ENCODE results near the gene TWIST1.

TWIST1 gene

DNA sequence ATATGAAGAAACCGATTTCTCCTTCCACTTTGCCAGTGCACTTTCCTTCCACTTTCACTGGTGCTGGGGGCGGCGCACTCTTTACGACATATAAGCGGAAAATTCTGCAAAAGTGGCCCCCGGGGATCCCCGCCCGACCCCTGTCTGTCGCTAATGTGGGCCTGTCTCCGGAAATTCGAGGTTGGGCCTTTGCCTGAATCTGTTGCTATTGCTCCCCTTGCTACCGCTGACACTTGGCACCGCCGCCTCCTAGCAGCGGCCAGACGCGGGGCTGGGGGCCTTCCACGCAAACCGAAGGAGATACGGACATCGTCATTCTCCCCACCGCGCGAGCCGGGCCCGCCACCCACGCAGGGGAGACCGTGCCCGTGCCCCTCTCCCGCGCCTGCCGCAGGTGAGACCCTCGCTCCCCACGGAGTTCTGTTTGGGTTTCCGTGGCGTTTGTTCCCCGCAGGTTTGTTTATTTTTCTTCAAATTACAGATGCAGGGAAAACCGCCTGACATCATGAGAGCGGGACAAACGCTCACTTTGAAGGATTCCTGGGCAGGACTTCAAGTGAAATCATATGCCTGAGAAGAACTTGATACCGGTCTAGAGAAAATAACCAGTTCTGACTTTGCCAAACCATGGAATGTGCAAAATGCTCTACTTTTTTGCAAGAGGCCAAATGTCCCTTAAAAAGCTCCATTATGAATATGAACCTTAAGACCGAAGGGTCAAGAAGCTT is 5.0 kb downstream of the TWIST1 start:
- no peak overlapping the region for H3K27ac ChIP-seq (ENCODE audit: low read length)
- H3K79me2 ChIP-seq (ENCODE audit: low read length), result no peaks in the 10 kb centered on the region
- no peak overlapping the region for H2AFZ ChIP-seq (ENCODE audit: low read depth, low read length)
- H3K4me2 ChIP-seq (ENCODE audit: low read length), result no peak overlapping the region
- H3K4me3 ChIP-seq (ENCODE audit: low read length), result no peak overlapping the region
- H3K36me3 ChIP-seq (replicated peaks; ENCODE audit: low read depth, low read length), result no peaks in the 10 kb centered on the region
- no peaks in the 10 kb centered on the region for H3K4me1 ChIP-seq (ENCODE audit: low read length)
- TF ChIP-seq, protein P1, sequence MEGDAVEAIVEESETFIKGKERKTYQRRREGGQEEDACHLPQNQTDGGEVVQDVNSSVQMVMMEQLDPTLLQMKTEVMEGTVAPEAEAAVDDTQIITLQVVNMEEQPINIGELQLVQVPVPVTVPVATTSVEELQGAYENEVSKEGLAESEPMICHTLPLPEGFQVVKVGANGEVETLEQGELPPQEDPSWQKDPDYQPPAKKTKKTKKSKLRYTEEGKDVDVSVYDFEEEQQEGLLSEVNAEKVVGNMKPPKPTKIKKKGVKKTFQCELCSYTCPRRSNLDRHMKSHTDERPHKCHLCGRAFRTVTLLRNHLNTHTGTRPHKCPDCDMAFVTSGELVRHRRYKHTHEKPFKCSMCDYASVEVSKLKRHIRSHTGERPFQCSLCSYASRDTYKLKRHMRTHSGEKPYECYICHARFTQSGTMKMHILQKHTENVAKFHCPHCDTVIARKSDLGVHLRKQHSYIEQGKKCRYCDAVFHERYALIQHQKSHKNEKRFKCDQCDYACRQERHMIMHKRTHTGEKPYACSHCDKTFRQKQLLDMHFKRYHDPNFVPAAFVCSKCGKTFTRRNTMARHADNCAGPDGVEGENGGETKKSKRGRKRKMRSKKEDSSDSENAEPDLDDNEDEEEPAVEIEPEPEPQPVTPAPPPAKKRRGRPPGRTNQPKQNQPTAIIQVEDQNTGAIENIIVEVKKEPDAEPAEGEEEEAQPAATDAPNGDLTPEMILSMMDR (IDR thresholded peaks at IDR 0.05; ENCODE audit: low read depth, low read length), result no peak
- TF ChIP-seq EZH2phosphoT487 (IDR thresholded peaks at IDR 0.05; ENCODE audit: low read depth), result no peak
- H3K9me3 ChIP-seq (ENCODE audit: insufficient read depth, low read length), result no peaks in the 10 kb centered on the region
- H4K20me1 ChIP-seq (ENCODE audit: insufficient read depth, low read length), result no peaks in the 10 kb centered on the region
- H3K9ac ChIP-seq (ENCODE audit: low read length), result no peak overlapping the region
- no peaks in the 10 kb centered on the region for H3K27me3 ChIP-seq (ENCODE audit: low read depth, low read length)

DNA sequence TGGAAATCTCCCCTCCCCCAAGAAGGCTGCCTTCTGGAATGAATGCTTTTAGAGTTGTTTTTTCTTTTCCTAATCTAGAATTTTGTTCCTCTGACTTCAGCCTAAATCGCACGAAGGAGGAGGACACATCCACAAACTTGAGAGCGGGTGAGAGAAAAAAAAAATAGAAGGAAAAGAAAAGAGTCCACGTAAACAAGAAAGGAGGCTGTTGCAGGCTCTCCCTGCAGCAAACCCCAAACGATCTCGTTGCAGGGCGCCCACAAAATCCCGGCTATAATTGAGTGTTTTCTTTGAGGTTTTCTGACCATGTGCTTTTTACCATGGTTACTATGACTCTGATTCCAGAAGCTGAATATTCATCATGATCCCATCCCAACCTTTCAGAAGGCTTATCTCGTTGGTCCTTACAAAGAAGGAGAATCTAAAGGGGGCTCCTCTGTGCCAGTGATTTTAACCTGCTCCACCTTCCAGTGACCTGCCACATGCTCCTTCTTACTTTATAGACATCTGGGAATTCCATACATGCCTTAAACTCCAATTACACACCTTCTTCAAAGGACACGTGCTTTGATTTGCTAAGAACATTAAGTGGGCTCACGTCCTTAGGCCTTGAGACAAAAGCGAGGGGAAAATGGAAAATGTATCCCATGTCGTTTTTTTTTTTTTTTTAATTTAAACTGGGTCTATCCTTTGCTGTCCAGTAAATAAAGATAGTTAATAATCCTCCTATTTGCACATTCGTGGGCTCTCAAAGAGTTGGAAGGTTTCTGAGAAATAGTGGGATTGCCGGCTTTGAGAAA is 5.8 kb downstream of the TWIST1 start:
- H3K79me2 ChIP-seq (ENCODE audit: low read length), result no peaks in the 10 kb centered on the region
- H3K4me1 ChIP-seq (ENCODE audit: low read length), result no peaks in the 10 kb centered on the region
- H3K27me3 ChIP-seq (ENCODE audit: low read depth, low read length), result no peaks in the 10 kb centered on the region
- H3K9me3 ChIP-seq (ENCODE audit: insufficient read depth, low read length), result no peaks in the 10 kb centered on the region
- H3K4me2 ChIP-seq (ENCODE audit: low read length), result no peak overlapping the region
- H3K36me3 ChIP-seq (replicated peaks; ENCODE audit: low read depth, low read length), result no peaks in the 10 kb centered on the region
- TF ChIP-seq, protein P1 (IDR thresholded peaks at IDR 0.05; ENCODE audit: low read depth, low read length), result no peak
- TF ChIP-seq EZH2phosphoT487 (IDR thresholded peaks at IDR 0.05; ENCODE audit: low read depth), result no peak
- no peaks in the 10 kb centered on the region for H4K20me1 ChIP-seq (ENCODE audit: insufficient read depth, low read length)
- no peak overlapping the region for H3K9ac ChIP-seq (ENCODE audit: low read length)
- H3K4me3 ChIP-seq (ENCODE audit: low read length), result no peak overlapping the region
- no peak overlapping the region for H2AFZ ChIP-seq (ENCODE audit: low read depth, low read length)
- no peak overlapping the region for H3K27ac ChIP-seq (ENCODE audit: low read length)

DNA sequence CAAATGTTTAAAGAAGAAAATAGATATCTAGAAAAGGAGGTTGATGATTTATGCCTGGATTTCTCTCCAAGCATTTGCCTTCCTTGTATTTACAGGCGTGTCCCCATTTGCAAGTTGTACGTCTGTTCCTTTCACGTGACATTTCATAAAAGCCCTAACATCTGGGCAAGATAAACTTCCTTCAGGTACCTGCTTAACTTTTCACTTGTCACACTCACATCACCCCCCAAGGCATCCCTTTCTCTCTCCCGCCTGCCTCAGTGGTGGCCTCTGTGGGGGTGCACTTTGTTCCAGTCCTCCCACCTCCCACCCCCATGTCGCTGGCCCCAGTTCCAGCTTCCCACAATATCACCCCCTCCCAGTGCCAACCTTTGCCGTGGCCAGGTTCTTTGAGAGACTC is 6.7 kb downstream of the TWIST1 start:
- no peaks in the 10 kb centered on the region for H3K4me1 ChIP-seq (ENCODE audit: low read length)
- H2AFZ ChIP-seq (ENCODE audit: low read depth, low read length), result no peak overlapping the region
- no peaks in the 10 kb centered on the region for H3K27me3 ChIP-seq (ENCODE audit: low read depth, low read length)
- no peaks in the 10 kb centered on the region for H4K20me1 ChIP-seq (ENCODE audit: insufficient read depth, low read length)
- no peaks in the 10 kb centered on the region for H3K79me2 ChIP-seq (ENCODE audit: low read length)
- TF ChIP-seq, protein P1 (IDR thresholded peaks at IDR 0.05; ENCODE audit: low read depth, low read length), result no peak
- TF ChIP-seq EZH2phosphoT487 (IDR thresholded peaks at IDR 0.05; ENCODE audit: low read depth), result no peak
- H3K36me3 ChIP-seq (replicated peaks; ENCODE audit: low read depth, low read length), result no peaks in the 10 kb centered on the region
- H3K27ac ChIP-seq (ENCODE audit: low read length), result no peak overlapping the region
- H3K9me3 ChIP-seq (ENCODE audit: insufficient read depth, low read length), result no peaks in the 10 kb centered on the region
- H3K9ac ChIP-seq (ENCODE audit: low read length), result no peak overlapping the region
- H3K4me2 ChIP-seq (ENCODE audit: low read length), result no peak overlapping the region
- H3K4me3 ChIP-seq (ENCODE audit: low read length), result no peak overlapping the region

DNA sequence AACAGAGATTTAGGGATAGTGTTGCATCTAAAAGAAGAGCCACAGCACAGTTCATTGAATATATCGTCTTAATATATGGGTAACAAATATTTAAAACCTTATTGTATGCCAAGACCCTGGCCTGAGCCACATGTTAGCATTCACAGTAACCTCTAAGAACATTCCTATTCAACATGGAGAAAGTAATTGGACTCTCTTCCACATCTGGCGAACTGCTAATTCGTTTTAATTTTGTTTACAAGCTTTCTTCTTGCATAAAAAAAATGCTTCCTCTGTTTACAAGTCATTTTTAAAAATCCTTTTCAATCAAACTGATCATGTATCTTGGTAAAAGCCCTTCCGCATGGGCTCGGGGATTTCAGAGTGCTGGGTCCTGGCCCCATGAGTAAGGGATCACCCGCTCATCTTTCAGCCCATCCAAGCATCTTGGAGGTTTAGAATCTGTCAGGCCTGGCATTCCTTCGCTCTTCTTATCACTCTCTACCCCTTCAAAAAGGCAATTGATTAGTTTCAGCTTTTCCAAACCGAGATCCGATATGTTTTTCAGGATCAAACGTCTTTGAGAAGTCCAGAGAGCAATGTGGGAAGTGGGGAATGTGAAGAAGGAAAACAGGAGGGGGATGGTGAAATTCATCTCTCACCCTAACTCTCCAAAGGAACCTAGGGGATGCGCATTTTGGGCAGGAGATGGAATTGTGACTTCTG is 7.3 kb downstream of the TWIST1 start:
- Histone ChIP-seq H3K9ac (ENCODE audit: low read length) (no peak overlapping the region), H3K36me3 (replicated peaks; ENCODE audit: low read depth, low read length) (no peaks in the 10 kb centered on the region), H3K27me3 (ENCODE audit: low read depth, low read length) (no peaks in the 10 kb centered on the region), H3K4me3 (ENCODE audit: low read length) (no peak overlapping the region), H3K4me1 (ENCODE audit: low read length) (no peaks in the 10 kb centered on the region), H4K20me1 (ENCODE audit: insufficient read depth, low read length) (no peaks in the 10 kb centered on the region), H3K4me2 (ENCODE audit: low read length) (no peak overlapping the region), H3K79me2 (ENCODE audit: low read length) (no peaks in the 10 kb centered on the region), H3K9me3 (ENCODE audit: insufficient read depth, low read length) (no peaks in the 10 kb centered on the region), H2AFZ (ENCODE audit: low read depth, low read length) (no peak overlapping the region), H3K27ac (ENCODE audit: low read length) (no peak overlapping the region)
- TF ChIP-seq, protein P1 (IDR thresholded peaks at IDR 0.05; ENCODE audit: low read depth, low read length), result no peak
- TF ChIP-seq EZH2phosphoT487 (IDR thresholded peaks at IDR 0.05; ENCODE audit: low read depth), result no peak
